HG02623 (cell line): Measurements from ENCODE around the gene GPD2.

Experiments used
- ATAC-seq: cut with Tn5 transposase; IDR thresholded peaks from one replicate; pipeline ENCODE4 v1.9.1; 2021; ENCODE audit warnings: moderate library complexity; ENCODE audit not compliant: unreplicated experiment

GPD2 gene

DNA sequence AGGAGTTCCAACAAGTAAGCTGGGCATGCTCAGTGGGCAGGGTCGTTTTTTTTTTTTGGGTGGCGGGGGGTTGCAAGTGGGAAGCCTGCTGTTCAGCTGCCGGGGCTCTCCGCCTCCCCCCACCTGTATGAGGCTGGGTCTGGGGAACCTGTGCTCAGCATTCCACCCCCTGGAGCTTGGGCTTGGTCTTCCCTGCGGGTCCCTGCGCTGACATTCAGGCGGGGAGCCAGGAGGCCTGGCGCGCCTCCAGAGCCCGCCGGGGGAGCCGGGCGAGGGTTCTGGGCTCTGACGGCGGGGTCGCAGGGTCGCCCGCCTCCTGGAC is 822 bp upstream of the GPD2 start:
- ATAC-seq = peak; percentile 0

GRCh38 chr2:156436497-156437085 is 412 bp downstream of the GPD2 start:
- peak; percentile 60 for ATAC-seq

GRCh38 chr2:156437272-156437930 is 1.2 kb downstream of the GPD2 start:
- ATAC-seq = peak; percentile 21

- no peak for ATAC-seq
Measured at GRCh38 chr2:156437931-156438410, 1.8 kb downstream of the GPD2 start.

DNA sequence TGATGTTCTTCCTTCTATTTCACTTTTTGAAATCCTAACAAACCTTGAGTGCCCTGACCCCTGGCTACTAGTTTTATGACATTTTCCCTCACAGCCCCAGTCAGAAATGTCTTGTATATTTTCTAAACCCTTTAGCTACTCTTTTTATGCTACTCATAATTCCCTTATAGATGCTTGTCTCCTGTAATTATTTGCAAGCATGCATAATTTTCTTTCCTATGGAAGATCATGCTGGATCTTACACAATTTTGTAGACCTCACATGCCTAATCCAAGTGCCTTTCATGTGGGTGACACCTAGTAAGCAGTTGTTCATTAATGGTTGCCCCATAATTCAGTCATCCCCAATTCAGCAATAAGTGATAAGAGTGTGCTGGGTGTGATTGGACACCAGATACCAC is 6.9 kb downstream of the GPD2 start:
- ATAC-seq = no peak

- ATAC-seq = peak; percentile 43
Measured at GRCh38 chr2:156445296-156446220, 9.4 kb downstream of the GPD2 start.

DNA sequence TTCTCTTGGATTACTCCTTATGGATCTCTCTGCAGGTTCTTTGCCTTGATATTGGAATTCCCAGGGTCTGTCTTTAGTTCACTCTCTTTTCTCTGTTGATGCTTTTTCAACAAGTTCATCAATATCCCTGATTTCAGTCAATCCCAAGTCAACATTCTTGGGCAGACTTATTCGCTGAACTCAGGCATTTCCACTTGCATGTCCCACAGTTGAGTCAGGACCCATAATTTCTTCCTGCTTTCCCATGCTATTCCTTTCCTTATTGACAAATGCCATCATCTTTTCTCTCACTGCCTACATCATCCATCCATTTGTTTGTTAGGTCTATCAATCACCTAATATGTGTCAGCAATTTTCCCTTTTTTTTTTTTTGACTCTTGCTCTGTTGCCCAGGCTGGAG is 11.6 kb downstream of the GPD2 start:
- no peak for ATAC-seq

- ATAC-seq = no peak
Measured at GRCh38 chr2:156448766-156449165, 12.6 kb downstream of the GPD2 start.

GRCh38 chr2:156452971-156453370 is 16.8 kb downstream of the GPD2 start:
- no peak for ATAC-seq

DNA sequence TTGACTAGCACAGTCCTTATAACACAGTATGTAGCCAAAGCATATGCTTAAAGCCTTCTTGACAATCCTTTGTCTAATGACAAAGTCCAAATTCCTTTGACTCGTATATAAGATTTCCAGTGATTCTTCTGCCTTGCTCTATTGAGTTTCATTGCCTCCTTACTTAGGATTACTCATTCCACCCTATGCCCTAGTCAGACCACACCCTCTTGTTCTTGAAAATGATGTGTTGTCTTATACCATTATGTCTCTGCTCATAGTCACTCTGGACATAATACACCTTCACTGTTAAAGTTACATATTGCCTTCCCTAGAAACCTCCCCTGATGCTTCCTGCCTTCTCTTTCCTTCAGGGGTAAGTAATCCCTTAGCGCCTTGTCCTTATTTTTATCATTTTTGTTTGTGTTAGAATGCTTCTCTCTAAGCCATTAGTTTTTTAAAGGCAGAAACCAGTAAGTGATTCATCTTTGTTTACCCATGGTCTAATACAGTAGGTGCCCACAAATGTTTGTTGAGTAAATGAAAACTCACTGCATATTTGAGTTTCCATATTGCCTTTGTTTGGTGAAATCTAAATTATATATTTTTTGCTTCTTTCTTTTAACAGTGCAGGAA is 19.3 kb downstream of the GPD2 start:
- no peak for ATAC-seq

GRCh38 chr2:156456616-156457015 is 20.4 kb downstream of the GPD2 start:
- ATAC-seq = peak; percentile 61

DNA sequence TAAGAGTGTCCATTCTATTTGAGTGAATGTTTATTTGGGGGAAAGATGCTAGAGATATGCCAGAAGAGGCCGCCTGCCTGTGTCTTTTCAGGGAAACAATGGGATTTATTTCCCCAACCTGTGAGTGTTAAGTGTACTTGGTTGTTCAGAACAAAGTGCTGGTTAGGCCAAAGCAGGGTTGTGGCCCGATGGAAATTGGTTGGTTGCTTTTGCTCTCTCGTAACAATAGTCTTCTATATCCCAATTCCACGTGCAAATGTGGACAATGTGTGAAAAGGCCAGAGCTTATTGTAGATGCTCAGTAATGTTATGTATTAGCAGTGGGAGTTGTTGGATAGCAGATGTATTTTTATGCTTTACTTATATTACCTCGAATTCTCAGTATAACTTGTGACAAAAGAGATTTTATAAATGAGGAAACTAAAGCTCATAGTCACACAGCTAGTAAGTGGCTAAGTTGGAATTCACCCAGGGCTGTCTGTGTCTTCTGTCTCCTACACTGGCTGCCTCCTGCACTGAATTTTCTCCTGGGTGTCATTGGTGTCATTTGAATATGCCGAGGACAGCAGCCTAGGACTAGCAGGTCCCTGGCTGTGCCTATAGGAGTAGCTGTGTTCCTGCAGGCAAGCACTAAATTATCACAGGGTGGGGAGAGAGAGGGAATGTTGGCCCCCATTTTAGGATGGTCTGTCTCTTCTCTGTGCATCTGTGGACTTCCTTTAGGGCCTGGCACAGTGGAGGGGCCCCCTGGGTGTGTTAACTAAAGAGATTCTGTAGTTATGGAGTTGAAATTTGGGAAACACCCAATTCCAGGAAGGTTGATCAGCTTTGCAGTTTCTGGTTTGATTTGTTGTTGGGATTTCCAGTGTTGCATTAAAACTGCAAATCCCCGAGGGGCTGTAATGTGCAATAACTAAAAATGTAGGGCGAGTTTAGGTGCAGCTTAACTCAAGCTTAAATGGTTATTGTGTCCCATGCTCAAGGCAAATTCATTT is 21.6 kb downstream of the GPD2 start:
- ATAC-seq = no peak

- ATAC-seq = no peak
Measured at GRCh38 chr2:156459720-156460119, 23.5 kb downstream of the GPD2 start.

DNA sequence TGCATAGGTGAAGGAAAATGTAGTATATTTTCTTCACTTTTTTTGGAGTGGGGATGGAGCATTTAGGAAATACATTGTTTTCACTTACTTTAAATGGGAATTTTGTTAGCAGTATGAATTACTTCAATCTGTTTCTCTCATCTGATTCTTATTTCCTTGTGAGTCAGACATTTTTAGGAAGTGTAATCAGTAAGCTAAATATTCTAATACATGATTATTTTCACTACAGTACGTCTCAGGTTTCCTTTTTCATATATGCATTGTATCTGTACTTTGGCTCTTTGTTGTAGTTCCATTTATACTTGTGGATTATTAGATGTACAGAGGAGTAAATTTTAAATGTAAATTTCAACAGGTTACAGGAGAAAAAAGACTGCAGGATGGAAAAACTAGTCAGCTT is 27.9 kb downstream of the GPD2 start:
- ATAC-seq = no peak

DNA sequence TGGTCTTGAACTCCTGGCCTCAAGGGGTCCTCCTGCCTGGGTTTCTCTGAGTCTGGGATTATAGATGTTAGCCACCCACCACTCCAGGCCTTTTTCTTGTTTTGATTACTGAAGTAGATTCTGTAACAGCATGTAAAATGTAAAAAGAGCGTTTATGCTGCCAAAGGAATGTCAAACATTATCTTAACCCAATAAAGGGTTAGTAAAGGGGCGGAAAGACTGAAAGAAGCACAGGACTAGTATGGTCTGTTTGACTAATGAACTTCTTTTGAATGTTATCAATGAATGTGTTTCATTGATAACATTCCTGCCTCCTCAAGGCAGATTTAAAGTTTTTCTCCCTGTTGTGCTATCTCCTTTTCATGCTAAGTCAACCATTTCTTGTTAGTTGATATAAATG is 29.4 kb downstream of the GPD2 start:
- ATAC-seq = no peak

GRCh38 chr2:156466739-156467405 is 30.7 kb downstream of the GPD2 start:
- ATAC-seq = no peak

DNA sequence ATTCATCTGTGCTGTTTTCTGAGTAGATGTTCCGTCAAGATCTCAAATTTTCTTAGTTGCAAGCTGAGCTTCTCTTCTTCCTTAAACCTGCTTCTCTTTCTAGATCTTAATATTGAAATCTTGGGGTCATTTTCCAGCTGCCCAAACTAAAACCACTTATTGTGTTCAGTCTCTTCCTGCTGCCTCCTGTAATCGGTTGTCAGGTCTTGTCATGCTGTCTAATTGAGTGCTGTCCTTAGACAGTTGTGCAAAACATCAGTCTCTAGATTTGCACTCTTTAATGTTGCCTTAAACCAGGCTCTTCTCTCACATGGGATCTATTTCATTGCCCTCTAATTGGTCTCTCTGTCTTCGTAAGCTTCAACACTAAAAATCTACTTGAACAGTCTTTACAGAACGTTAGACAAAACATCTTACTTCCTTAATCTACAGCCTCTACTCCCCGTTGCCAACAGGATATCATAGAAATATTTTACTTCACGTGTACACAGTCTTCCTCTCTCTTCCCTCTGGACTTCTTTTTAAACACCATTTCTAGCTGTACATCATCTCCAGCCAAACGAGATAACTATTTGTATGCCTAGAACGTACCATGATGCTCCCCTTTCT is 34.9 kb downstream of the GPD2 start:
- ATAC-seq = no peak

GRCh38 chr2:156471762-156472161 is 35.6 kb downstream of the GPD2 start:
- no peak for ATAC-seq

- no peak for ATAC-seq
Measured at GRCh38 chr2:156472686-156473085, 36.5 kb downstream of the GPD2 start.
